ENCODE results near the gene ZNF718.
"Not testable (repeated sequence)": the region's sequence is repeated elsewhere in the genome, so short reads cannot be mapped to it uniquely, and the experiment has no call there.

The ZNF718 gene

DNA sequence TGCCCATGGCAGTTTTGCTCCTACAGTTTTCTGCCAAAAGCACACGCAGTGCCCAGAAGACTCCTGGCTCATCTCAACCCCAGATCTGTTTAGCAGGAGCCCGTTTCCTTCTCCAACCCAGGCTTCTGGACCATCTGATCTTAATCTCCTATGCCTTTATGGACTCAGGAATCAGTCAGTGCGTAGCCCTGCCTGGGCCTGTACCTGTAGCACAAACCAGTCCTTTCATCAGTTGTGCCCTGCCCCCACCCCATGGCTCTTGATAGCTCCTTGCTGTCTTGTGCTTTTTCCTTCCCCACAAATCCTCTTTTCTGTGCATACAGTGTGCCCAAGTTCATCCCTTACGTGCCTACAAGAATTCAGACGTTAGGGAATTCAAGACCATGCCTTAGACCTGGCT lies 1.5 kb downstream of the ZNF718 start:
- TF ChIP-seq CTCF (IDR thresholded peaks at IDR 0.05; ENCODE audit: extremely low read depth, missing control alignments) = no peak
- DNase-seq (ENCODE audit: low spot score) = no peak

DNA sequence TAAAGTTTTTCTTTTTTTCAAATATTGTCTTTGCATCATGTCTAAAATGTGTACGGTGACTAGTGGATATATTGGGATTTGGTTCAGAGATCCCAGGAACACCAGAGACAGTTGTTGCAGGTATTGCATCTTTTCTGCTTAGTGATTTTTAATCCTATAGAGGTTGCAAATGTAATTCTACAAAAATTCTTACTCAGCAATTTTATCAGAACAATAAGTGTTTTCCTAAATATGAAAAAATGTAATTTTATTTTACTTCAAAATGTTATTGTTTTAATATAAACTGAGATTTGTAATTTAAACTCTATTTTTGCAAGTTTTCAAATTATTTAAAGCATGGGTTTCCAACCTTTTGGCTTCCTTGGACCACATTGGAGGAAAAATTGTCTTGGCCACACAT lies 8.2 kb downstream of the ZNF718 start:
- no peak for TF ChIP-seq CTCF (IDR thresholded peaks at IDR 0.05; ENCODE audit: extremely low read depth, missing control alignments)
- no peak for DNase-seq (ENCODE audit: low spot score)

- DNase-seq (ENCODE audit: low spot score) = no peak
- TF ChIP-seq CTCF (IDR thresholded peaks at IDR 0.05; ENCODE audit: extremely low read depth, missing control alignments) = no peak
These were observed 14.6 kb downstream of the ZNF718 start for GRCh38 chr4:138935-139334.

DNA sequence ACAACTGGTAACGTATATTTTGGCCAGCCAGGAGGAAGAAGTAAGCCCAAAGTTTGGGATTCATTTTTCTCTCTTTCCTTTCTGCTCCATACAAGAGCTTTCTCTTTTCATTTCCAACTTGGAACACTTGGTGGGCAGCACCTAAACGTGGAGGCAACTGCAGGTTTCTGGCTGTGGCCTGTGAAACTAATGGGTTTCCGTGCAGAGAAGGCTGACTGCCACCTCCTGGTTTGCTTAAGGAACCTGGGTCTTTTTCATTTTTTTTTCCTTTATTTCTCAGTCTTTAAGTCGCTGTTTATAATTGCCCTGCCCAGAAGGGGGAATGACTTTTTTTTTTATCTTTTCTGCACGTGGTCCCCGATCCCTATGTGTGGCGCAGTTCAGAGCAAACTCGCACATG lies 15.4 kb downstream of the ZNF718 start:
- no peak for TF ChIP-seq CTCF (IDR thresholded peaks at IDR 0.05; ENCODE audit: extremely low read depth, missing control alignments)
- no peak for DNase-seq (ENCODE audit: low spot score)

DNA sequence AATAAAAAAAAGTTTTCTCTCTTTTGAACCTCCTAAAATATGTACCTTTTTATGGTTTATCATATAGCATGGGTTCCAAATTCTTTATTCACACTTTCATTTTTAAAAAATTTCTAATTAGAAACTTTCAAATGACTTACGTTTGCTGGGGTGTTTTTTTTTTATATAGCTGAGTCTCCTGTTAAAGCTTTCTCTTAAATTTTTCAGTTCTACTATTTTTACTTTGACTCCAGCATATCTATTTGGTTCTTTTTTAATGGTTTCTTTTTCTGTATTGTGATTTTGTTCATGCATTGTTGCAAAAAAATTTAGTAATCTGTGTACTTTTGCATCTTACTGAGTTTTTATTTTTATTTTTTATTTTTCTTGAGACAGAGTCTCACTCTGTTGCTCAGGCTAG lies 22.3 kb downstream of the ZNF718 start:
- no peak for TF ChIP-seq CTCF (IDR thresholded peaks at IDR 0.05; ENCODE audit: extremely low read depth, missing control alignments)
- no peak for DNase-seq (ENCODE audit: low spot score)

- no peak for DNase-seq (ENCODE audit: low spot score)
- no peak for TF ChIP-seq CTCF (IDR thresholded peaks at IDR 0.05; ENCODE audit: extremely low read depth, missing control alignments)
These were observed 22.9 kb downstream of the ZNF718 start for GRCh38 chr4:147233-147632.

GRCh38 chr4:161496-162284 lies 37.4 kb downstream of the ZNF718 start:
- no peak for DNase-seq (ENCODE audit: low spot score)
- TF ChIP-seq CTCF (IDR thresholded peaks at IDR 0.05; ENCODE audit: extremely low read depth, missing control alignments) = no peak

DNA sequence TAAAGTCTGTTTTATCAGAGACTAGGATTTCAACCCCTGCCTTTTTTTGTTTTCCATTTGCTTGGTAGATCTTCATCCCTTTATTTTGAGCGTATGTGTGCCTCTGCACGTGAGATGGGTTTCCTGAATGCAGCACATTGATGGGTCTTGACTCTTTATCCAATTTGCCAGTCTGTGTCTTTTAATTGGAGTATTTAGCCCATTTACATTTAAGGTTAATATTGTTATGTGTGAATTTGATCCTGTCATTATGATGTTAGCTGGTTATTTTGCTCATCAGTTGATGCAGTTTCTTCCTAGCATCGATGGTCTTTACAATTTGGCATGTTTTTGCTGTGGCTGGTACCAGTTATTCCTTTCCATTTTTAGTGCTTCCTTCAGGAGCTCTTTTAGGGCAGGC lies 45.3 kb downstream of the ZNF718 start:
- DNase-seq (ENCODE audit: low spot score) = not testable (repeated sequence)

DNA sequence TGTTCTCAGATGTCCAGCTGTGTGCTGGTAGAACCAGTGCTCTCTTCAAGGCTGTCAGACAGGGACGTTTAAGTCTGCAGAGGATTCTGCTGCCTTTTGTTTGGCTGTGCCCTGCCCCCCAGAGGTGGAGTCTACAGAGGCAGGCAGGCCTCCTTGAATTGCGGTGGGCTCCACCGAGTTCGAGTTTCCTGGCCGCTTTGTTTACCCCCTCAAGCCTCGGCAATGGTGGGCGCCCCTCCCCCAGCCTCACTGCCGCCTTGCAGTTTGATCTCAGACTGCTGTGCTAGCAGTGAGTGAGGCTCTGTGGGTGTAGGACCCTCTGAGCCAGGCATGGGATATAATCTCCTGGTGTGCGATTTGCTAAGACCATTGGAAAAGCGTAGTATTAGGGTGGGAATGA lies 47.0 kb downstream of the ZNF718 start:
- not testable (repeated sequence) for DNase-seq (ENCODE audit: low spot score)

Measured in GM20000 (cell line).